Activated naive CD4-positive, alpha-beta T cell (primary cell): ENCODE results near the gene PUS3.

Experiments
- DNase-seq, 4 experiments: peaks; one replicate each; lab custom pipeline; 2025; lab: John Stamatoyannopoulos, UW

Gene PUS3

GRCh38 chr11:125902927-125903710, at the start of gene PUS3:
Gene PUS3 (minus strand): TSS chr11:125903206. CDS start chr11:125896284, 6,922 bp downstream.
- peak; percentile 52 to 81 (median 68) for DNase-seq

GRCh38 chr11:125952559-125952958, 49.6 kb upstream of the PUS3 start:
- no peak for DNase-seq

- DNase-seq = no peak
These were observed 48.7 kb upstream of the PUS3 start for GRCh38 chr11:125951731-125952130.

- no peak for DNase-seq
These were observed 48.0 kb upstream of the PUS3 start for GRCh38 chr11:125950696-125951651.

GRCh38 chr11:125950178-125950490, 47.1 kb upstream of the PUS3 start:
- DNase-seq = no peak

- no peak for DNase-seq
These were observed 46.5 kb upstream of the PUS3 start for GRCh38 chr11:125949271-125950177.

GRCh38 chr11:125948278-125949051, 45.5 kb upstream of the PUS3 start:
- no peak for DNase-seq

- DNase-seq = no peak
These were observed 44.6 kb upstream of the PUS3 start for GRCh38 chr11:125947419-125948277.

- DNase-seq = no peak
These were observed 43.9 kb upstream of the PUS3 start for GRCh38 chr11:125946712-125947418.

GRCh38 chr11:125945797-125946520, 43.0 kb upstream of the PUS3 start, which contains the start of gene VSIG10L2:
Gene VSIG10L2 (plus strand): TSS chr11:125946044. CDS start chr11:125946056, 12 bp downstream.
- DNase-seq = no peak

- DNase-seq = no peak
These were observed 42.2 kb upstream of the PUS3 start for GRCh38 chr11:125945011-125945796.

GRCh38 chr11:125944350-125945010, 41.5 kb upstream of the PUS3 start:
- no peak for DNase-seq

- no peak for DNase-seq
These were observed 40.8 kb upstream of the PUS3 start for GRCh38 chr11:125943661-125944349.

GRCh38 chr11:125942771-125943428, 39.9 kb upstream of the PUS3 start:
- DNase-seq = no peak

GRCh38 chr11:125941619-125942611, 38.9 kb upstream of the PUS3 start:
- peak in 3 of 4 experiments; percentile 8 to 45 (median 13) for DNase-seq
